ENCODE measurements around the gene SNN. TPM values are rescaled to one million over a fixed set of nuclear protein-coding genes. Genes with fewer than 3 reads are reported as not detected.

Gene SNN
- polyA plus RNA-seq, 3 donors: 8.6 to 39.9 (median 33.2) TPM

- H3K27ac ChIP-seq (ENCODE audit: low read depth, low read length): no peak overlapping the region
- WGBS, 3 donors: 47 to 75% (median 68%) methylated on average over 19 of the region's 19 CpGs
Measured at GRCh38 chr16:11658896-11659708, 9.2 kb upstream of the SNN start.

- H3K27ac ChIP-seq (ENCODE audit: low read depth, low read length): no peak overlapping the region
- 83 to 94% (median 88%) methylated on average over 11 to 12 of the region's 12 CpGs for WGBS, 3 donors
Measured at GRCh38 chr16:11660565-11660964, 7.7 kb upstream of the SNN start.

GRCh38 chr16:11662582-11662981 is 5.7 kb upstream of the SNN start:
- 85 to 92% (median 90%) methylated on average over 5 of the region's 5 CpGs for WGBS, 3 donors
- H3K27ac ChIP-seq (ENCODE audit: low read depth, low read length): no peak overlapping the region

- 38 to 52% (median 40%) methylated on average over 10 to 11 of the region's 11 CpGs for WGBS, 3 donors
- H3K27ac ChIP-seq (ENCODE audit: low read depth, low read length): no peak overlapping the region
Measured at GRCh38 chr16:11665071-11665491, 3.2 kb upstream of the SNN start.

- WGBS, 3 donors: 73 to 83% (median 78%) methylated on average over 14 of the region's 14 CpGs
- no peak overlapping the region for H3K27ac ChIP-seq (ENCODE audit: low read depth, low read length)
Measured at GRCh38 chr16:11666103-11667055, 1.9 kb upstream of the SNN start.

- WGBS, 3 donors: 86 to 90% (median 87%) methylated on average over 11 of the region's 11 CpGs
- no peak overlapping the region for H3K27ac ChIP-seq (ENCODE audit: low read depth, low read length)
Measured at GRCh38 chr16:11667221-11667823, 933 bp upstream of the SNN start.

GRCh38 chr16:11668623-11669379 is 546 bp downstream of the SNN start:
- WGBS, 3 donors: 1% methylated on average over 44 to 87 of the region's 97 CpGs
- no peak overlapping the region for H3K27ac ChIP-seq (ENCODE audit: low read depth, low read length)

- no peak overlapping the region for H3K27ac ChIP-seq (ENCODE audit: low read depth, low read length)
- 20 to 35% (median 25%) methylated on average over 22 of the region's 22 CpGs for WGBS, 3 donors
Measured at GRCh38 chr16:11669380-11670146, 1.3 kb downstream of the SNN start.

GRCh38 chr16:11670171-11671131 is 2.2 kb downstream of the SNN start:
- no peak overlapping the region for H3K27ac ChIP-seq (ENCODE audit: low read depth, low read length)
- WGBS, 3 donors: 67 to 77% (median 68%) methylated on average over 27 of the region's 27 CpGs

- no peak overlapping the region for H3K27ac ChIP-seq (ENCODE audit: low read depth, low read length)
- 93 to 97% (median 96%) methylated on average over 2 of the region's 2 CpGs for WGBS, 3 donors
Measured at GRCh38 chr16:11671271-11671670, 3.0 kb downstream of the SNN start.

- 90 to 95% (median 91%) methylated on average over 8 of the region's 8 CpGs for WGBS, 3 donors
- no peak overlapping the region for H3K27ac ChIP-seq (ENCODE audit: low read depth, low read length)
Measured at GRCh38 chr16:11671676-11672075, 3.4 kb downstream of the SNN start.

- WGBS, 3 donors: 73 to 87% (median 80%) methylated on average over 25 of the region's 25 CpGs
- no peak overlapping the region for H3K27ac ChIP-seq (ENCODE audit: low read depth, low read length)
Measured at GRCh38 chr16:11672206-11673090, 4.2 kb downstream of the SNN start.

- WGBS, 3 donors: 62 to 77% (median 66%) methylated on average over 24 to 25 of the region's 25 CpGs
- H3K27ac ChIP-seq (ENCODE audit: low read depth, low read length): no peak overlapping the region
Measured at GRCh38 chr16:11673091-11674000, 5.1 kb downstream of the SNN start.

GRCh38 chr16:11674001-11674817 is 6.0 kb downstream of the SNN start:
- WGBS, 3 donors: 82 to 91% (median 88%) methylated on average over 24 to 25 of the region's 25 CpGs
- no peak overlapping the region for H3K27ac ChIP-seq (ENCODE audit: low read depth, low read length)

Measured in adipose tissue (tissue), 3 donors.